ENCODE results near the gene RFXANK. TPM values are rescaled to one million over a fixed set of nuclear protein-coding genes. Genes with fewer than 3 reads are reported as not detected.

The RFXANK gene
- total and polyA plus RNA-seq, 9 of the 15 experiments (the other 6 are each of a cell fraction or from before 2014, with no cell fraction given) = 68.6 to 181 (median 150) TPM

DNA sequence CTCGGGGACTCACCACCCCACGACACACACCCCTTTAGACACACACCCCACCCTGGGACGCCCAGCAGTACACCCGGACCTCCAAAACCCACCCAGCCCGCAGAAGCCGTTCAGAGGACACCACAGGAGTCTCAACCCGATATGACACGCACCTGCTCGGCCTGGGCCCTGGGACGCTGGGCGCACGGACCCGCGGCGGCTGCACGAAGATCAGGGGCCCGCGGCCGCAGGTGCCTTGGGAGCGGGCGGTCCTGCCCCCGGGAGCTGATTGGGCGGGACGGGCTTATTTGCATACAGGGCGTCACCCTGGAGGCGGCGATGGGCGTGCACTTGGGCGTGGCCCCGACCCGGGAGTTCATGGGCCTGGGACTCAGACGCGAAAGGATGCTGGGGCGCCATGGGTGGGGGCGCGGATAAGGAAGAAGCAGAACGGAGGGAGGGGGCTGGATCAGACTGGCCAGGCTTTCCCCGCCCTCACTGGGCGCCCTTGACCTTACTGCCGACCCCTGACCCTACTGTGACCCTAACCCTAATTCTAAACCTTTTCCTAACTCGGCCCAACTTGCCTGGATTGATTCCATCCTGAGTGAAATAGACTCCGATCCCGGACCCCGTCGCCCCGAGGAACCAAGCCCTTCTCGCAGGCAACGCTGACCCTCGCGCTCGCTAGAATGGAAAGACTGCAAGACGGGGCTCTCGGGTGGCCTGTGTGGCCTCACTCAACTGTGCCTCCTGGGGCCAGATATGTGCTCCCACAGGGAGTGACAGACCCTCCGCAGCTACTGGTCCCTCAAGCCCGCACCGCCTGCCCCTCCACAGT lies 21.8 kb upstream of the RFXANK start, which contains the start of gene MEF2B (continued):
- 0 out of 2 replicates have a peak, but pooled peaks have one; percentile 60 for TF ChIP-seq ZBTB7A (IDR thresholded peaks at IDR 0.05; ENCODE audit: borderline replicate concordance, control insufficient read depth, low read depth, low read length)
- TF ChIP-seq, protein P1, sequence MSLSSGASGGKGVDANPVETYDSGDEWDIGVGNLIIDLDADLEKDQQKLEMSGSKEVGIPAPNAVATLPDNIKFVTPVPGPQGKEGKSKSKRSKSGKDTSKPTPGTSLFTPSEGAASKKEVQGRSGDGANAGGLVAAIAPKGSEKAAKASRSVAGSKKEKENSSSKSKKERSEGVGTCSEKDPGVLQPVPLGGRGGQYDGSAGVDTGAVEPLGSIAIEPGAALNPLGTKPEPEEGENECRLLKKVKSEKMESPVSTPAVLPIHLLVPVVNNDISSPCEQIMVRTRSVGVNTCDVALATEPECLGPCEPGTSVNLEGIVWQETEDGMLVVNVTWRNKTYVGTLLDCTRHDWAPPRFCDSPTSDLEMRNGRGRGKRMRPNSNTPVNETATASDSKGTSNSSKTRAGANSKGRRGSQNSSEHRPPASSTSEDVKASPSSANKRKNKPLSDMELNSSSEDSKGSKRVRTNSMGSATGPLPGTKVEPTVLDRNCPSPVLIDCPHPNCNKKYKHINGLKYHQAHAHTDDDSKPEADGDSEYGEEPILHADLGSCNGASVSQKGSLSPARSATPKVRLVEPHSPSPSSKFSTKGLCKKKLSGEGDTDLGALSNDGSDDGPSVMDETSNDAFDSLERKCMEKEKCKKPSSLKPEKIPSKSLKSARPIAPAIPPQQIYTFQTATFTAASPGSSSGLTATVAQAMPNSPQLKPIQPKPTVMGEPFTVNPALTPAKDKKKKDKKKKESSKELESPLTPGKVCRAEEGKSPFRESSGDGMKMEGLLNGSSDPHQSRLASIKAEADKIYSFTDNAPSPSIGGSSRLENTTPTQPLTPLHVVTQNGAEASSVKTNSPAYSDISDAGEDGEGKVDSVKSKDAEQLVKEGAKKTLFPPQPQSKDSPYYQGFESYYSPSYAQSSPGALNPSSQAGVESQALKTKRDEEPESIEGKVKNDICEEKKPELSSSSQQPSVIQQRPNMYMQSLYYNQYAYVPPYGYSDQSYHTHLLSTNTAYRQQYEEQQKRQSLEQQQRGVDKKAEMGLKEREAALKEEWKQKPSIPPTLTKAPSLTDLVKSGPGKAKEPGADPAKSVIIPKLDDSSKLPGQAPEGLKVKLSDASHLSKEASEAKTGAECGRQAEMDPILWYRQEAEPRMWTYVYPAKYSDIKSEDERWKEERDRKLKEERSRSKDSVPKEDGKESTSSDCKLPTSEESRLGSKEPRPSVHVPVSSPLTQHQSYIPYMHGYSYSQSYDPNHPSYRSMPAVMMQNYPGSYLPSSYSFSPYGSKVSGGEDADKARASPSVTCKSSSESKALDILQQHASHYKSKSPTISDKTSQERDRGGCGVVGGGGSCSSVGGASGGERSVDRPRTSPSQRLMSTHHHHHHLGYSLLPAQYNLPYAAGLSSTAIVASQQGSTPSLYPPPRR (CRISPR knock-in tag; IDR thresholded peaks at IDR 0.05; ENCODE audit: borderline replicate concordance) = no peak
- no peak for TF ChIP-seq DMBX1 (CRISPR knock-in tag; IDR thresholded peaks at IDR 0.05; ENCODE audit: borderline replicate concordance)
- TF ChIP-seq, protein P2, sequence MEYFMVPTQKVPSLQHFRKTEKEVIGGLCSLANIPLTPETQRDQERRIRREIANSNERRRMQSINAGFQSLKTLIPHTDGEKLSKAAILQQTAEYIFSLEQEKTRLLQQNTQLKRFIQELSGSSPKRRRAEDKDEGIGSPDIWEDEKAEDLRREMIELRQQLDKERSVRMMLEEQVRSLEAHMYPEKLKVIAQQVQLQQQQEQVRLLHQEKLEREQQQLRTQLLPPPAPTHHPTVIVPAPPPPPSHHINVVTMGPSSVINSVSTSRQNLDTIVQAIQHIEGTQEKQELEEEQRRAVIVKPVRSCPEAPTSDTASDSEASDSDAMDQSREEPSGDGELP (CRISPR knock-in tag; IDR thresholded peaks at IDR 0.05; ENCODE audit: borderline replicate concordance) = peak; percentile 32; the same call in 1 of the 2 replicates
- TF ChIP-seq POLR2G (IDR thresholded peaks at IDR 0.05; ENCODE audit: low read depth, low read length) = peak; percentile 82
- TF ChIP-seq ELF4 (CRISPR knock-in tag; IDR thresholded peaks at IDR 0.05) = 0 out of 2 replicates have a peak, but pooled peaks have one; percentile 46
- no peak for TF ChIP-seq ZNF584 (CRISPR knock-in tag; IDR thresholded peaks at IDR 0.05; ENCODE audit: low read depth)
- TF ChIP-seq ZNF354B (CRISPR knock-in tag; IDR thresholded peaks at IDR 0.05) = no peak
- TF ChIP-seq CBX8 (IDR thresholded peaks at IDR 0.05; ENCODE audit: borderline replicate concordance, extremely low read depth, low read depth, low read length, poor library complexity, severe bottlenecking) = no peak
- TF ChIP-seq, protein P3, sequence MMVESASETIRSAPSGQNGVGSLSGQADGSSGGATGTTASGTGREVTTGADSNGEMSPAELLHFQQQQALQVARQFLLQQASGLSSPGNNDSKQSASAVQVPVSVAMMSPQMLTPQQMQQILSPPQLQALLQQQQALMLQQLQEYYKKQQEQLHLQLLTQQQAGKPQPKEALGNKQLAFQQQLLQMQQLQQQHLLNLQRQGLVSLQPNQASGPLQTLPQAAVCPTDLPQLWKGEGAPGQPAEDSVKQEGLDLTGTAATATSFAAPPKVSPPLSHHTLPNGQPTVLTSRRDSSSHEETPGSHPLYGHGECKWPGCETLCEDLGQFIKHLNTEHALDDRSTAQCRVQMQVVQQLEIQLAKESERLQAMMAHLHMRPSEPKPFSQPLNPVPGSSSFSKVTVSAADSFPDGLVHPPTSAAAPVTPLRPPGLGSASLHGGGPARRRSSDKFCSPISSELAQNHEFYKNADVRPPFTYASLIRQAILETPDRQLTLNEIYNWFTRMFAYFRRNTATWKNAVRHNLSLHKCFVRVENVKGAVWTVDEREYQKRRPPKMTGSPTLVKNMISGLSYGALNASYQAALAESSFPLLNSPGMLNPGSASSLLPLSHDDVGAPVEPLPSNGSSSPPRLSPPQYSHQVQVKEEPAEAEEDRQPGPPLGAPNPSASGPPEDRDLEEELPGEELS (CRISPR knock-in tag; IDR thresholded peaks at IDR 0.05; ENCODE audit: borderline replicate concordance) = no peak
- TF ChIP-seq PHF8 (IDR thresholded peaks at IDR 0.05; ENCODE audit: borderline replicate concordance, low read length) = no peak
- peak; percentile 30; the same call in 1 of the 2 replicates for TF ChIP-seq NR2C1 (IDR thresholded peaks at IDR 0.05)
- peak; percentile 16; the same call in 1 of the 2 replicates for TF ChIP-seq NR2C1 (tag; IDR thresholded peaks at IDR 0.05)
- no peak for TF ChIP-seq SRSF3 (IDR thresholded peaks at IDR 0.05; ENCODE audit: insufficient read depth, low read length)
- TF ChIP-seq CREB1 (IDR thresholded peaks at IDR 0.05) = no peak
- no peak for TF ChIP-seq CREB1 (CRISPR knock-in tag; IDR thresholded peaks at IDR 0.05)
- TF ChIP-seq RBM34 (IDR thresholded peaks at IDR 0.05; ENCODE audit: borderline replicate concordance, insufficient read depth, low read length) = no peak
- no peak for TF ChIP-seq BRCA1 (IDR thresholded peaks at IDR 0.05)
- TF ChIP-seq BRCA1 (CRISPR knock-in tag; IDR thresholded peaks at IDR 0.05) = no peak
- no peak for TF ChIP-seq ZBED1 (IDR thresholded peaks at IDR 0.05)

Data from K562 (cell line).